ENCODE measurements around the gene ARPP19.

- TF ChIP-seq NR2C1 (IDR thresholded peaks at IDR 0.05) = no peak
- no peak for TF ChIP-seq E2F4 (IDR thresholded peaks at IDR 0.05; ENCODE audit: low read depth, low read length)
Observed at GRCh38 chr15:52552303-52552702, 16.5 kb downstream of the ARPP19 start.

Measured in GM12878 (cell line).